Lower lobe of right lung (tissue), 2 donors: ENCODE data around the gene ZEB2. TPM values are rescaled to one million over a fixed set of nuclear protein-coding genes. Genes with fewer than 3 reads are reported as not detected.

Source experiments
- ATAC-seq, 2 donors: fragments of 200-7000 bp; cut with Tn5 transposase; one replicate each; pipeline ENCODE4 v1.9.1; 2020 to 2022; ENCODE audit warnings: mild to moderate bottlenecking in 2 of 2, moderate library complexity in 2 of 2
- DNase-seq: peaks from one replicate; pipeline ENCODE4 v3.0.0-alpha.2; 2020
- H3K27ac ChIP-seq: fragments of 200-600 bp; one replicate; pipeline ENCODE4 v1.8.0; 2022
- H3K27me3 ChIP-seq: fragments of 200-600 bp; one replicate; pipeline ENCODE4 v1.8.0; 2022; ENCODE audit warnings: low read depth
- H3K36me3 ChIP-seq: fragments of 200-600 bp; one replicate; pipeline ENCODE4 v1.8.0; 2022; ENCODE audit warnings: mild to moderate bottlenecking
- H3K4me1 ChIP-seq: fragments of 200-600 bp; one replicate; pipeline ENCODE4 v1.8.0; 2022
- H3K4me3 ChIP-seq: fragments of 200-600 bp; one replicate; pipeline ENCODE4 v1.8.0; 2022; ENCODE audit warnings: mild to moderate bottlenecking
- H3K9me3 ChIP-seq: fragments of 200-600 bp; one replicate; pipeline ENCODE4 v1.8.0; 2022
- CTCF ChIP-seq: fragments of 200-600 bp; IDR thresholded peaks from one replicate; pipeline ENCODE4 v1.8.0; 2022; ENCODE audit warnings: antibody characterized with exemption, mild to moderate bottlenecking
- intact Hi-C: fragments of 100-400 bp; cut with DNase I; formaldehyde crosslinking; loops from one replicate; pipeline ENCODE4 v1.11.0; 2022
- total RNA-seq: library from RNA; stranded (reverse); fragmentation: NEBNext Ultra II Directional; extraction: Animal tissue kit (Norgen Biotek cat#: 25700); gene quantifications from one replicate; pipeline ENCODE4 v1.2.1, GENCODE V29; 2021
- donor health status: DM: no; HTN: yes; CAD: no; lungs with severe emphysema.

Gene ZEB2
- total RNA-seq, 1 donor from 2014 or later, result 220 TPM

DNA sequence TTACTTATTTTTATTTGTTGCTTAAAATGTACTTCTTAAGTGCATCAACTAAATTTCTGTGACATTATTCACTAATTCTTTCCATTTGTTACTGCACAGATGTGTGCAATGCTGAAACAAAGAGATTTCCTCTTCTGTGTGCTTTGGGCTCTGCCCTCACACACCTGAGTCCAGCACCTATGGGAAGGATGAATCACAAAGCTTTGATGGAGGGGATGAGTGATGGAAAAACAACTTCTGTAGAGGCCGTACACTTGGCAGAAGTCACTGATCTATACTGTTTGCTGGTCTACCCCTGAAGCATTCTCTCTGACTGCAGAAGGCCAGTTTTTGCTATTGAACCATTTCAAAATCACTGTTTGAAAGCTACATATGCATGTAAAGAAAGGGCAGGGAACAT is 178.4 kb downstream of the ZEB2 start:
- Histone ChIP-seq H3K27me3 (no peaks in the 10 kb centered on the region), H3K36me3 (no peaks in the 10 kb centered on the region), H3K9me3 (no peaks in the 10 kb centered on the region), H3K4me1 (no peaks in the 10 kb centered on the region), H3K27ac (no peak overlapping the region), H3K4me3 (no peak overlapping the region)
- ATAC-seq (no peak), DNase-seq (no peak)
- intact Hi-C loops, result no loop called here
- TF ChIP-seq CTCF, result no peak

DNA sequence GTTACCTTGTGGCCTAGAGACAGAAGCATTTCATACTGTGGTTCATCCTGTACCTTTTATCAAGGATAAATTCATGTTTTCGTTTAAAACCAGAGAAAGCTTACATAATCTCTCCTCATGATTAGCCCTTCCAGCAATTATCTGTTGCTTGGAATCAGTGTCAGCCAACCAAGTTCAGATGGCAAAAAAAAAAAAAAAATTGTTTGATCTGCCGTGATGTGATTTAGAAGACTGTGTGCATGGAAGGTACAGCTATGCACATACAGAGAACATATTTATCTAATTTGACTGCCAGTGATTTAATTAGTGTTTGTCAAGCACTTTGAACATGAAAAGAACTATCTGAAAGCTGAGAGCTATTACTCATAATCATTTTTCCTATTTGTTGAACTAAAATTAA is 180.9 kb downstream of the ZEB2 start:
- no peak for TF ChIP-seq CTCF
- no peaks in the 10 kb centered on the region for H3K4me1 ChIP-seq
- H3K9me3 ChIP-seq, result no peaks in the 10 kb centered on the region
- H3K27ac ChIP-seq, result no peak overlapping the region
- no peak for DNase-seq
- no peaks in the 10 kb centered on the region for H3K36me3 ChIP-seq
- ATAC-seq, result no peak
- H3K4me3 ChIP-seq, result no peak overlapping the region
- intact Hi-C loops, result no loop called here
- H3K27me3 ChIP-seq, result no peaks in the 10 kb centered on the region

DNA sequence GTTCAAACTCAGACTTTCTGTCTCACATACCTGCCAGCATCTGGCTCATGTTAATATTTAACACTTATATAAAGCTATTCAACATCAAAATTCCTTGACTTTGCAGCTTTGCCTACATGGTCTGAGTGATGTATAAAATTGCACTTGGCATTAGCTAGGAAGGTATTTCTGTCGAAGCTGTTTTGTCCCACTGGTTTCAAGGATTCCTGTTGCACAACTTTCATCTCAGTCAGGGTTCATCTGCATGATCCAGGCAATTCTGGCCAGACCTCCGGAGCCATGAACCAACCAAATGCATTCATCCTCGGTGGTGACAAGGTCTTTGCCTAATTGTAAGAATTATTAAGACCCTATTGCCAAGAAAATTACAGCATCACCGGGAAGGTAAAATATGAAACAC is 185.4 kb downstream of the ZEB2 start:
- ATAC-seq, result no peak
- Histone ChIP-seq H3K36me3 (no peaks in the 10 kb centered on the region), H3K9me3 (no peaks in the 10 kb centered on the region), H3K4me1 (peaks cover 22% of the 10 kb centered on the region), H3K4me3 (no peak overlapping the region), H3K27me3 (no peaks in the 10 kb centered on the region), H3K27ac (no peak overlapping the region)
- TF ChIP-seq CTCF, result no peak
- no peak for DNase-seq
- intact Hi-C loops, result no loop called here
